Activated T-helper 17 cell treated with anti-CD3 and anti-CD28 coated beads, Interleukin-2, amount 50 U/mL, for 72 hours (primary cell): ENCODE results near the gene ZNF717. TPM values are rescaled to one million over a fixed set of nuclear protein-coding genes. Genes with fewer than 3 reads are reported as not detected.
"Not testable (repeated sequence)": the region's sequence is repeated elsewhere in the genome, so short reads cannot be mapped to it uniquely, and the experiment has no call there.

ENCODE experiments used
- ATAC-seq: fragments of 150-1000 bp; cut with Tn5 transposase; replicated peaks from 2 replicates; pipeline ENCODE4 v1.10.0; 2021; ENCODE audit warnings: mild to moderate bottlenecking, moderate library complexity
- H3K27ac Mint-ChIP-seq: one replicate; pipeline ENCODE4 v1.8.0; 2022; ENCODE audit warnings: mixed read lengths
- H3K27me3 Mint-ChIP-seq: one replicate; pipeline ENCODE4 v1.8.0; 2022; ENCODE audit warnings: mixed read lengths
- H3K36me3 Mint-ChIP-seq: one replicate; pipeline ENCODE4 v1.8.0; 2022; ENCODE audit warnings: low read depth, mild to moderate bottlenecking, mixed read lengths
- H3K4me1 Mint-ChIP-seq: one replicate; pipeline ENCODE4 v1.8.0; 2022; ENCODE audit warnings: mixed read lengths
- H3K4me3 Mint-ChIP-seq: one replicate; pipeline ENCODE4 v1.8.0; 2022; ENCODE audit warnings: mild to moderate bottlenecking, mixed read lengths
- H3K9me3 Mint-ChIP-seq: one replicate; pipeline ENCODE4 v1.8.0; 2022; ENCODE audit warnings: mixed read lengths
- total RNA-seq, 2 donors: library from RNA; stranded (reverse); gene quantifications; one replicate each; pipeline ENCODE4 v1.2.3, GENCODE V29; 2022

ZNF717 gene
- 10 to 100 TPM in 1 of 2 donors, 1 to 10 TPM in 1; 8.3 to 15.9 TPM for total RNA-seq

- Mint-ChIP-seq H3K36me3 (peaks cover 36% of the 10 kb centered on the region), H3K4me3 (peak within 1 kb of the TSS; percentile 79)
Observed at GRCh38 chr3:75785081-75785755, at the start of gene ZNF717. Gene ZNF717 (minus strand): TSS chr3:75785549. CDS start chr3:75783362, 2,187 bp downstream.

GRCh38 chr3:75831076-75831475 lies 45.7 kb upstream of the ZNF717 start:
- not testable (repeated sequence) for ATAC-seq, H3K9me3 Mint-ChIP-seq, H3K27me3 Mint-ChIP-seq, H3K4me1 Mint-ChIP-seq, H3K4me3 Mint-ChIP-seq, H3K36me3 Mint-ChIP-seq, H3K27ac Mint-ChIP-seq

More at GRCh38 chr3:75785081-75785755, at the start of gene ZNF717:
- ATAC-seq, H3K9me3 Mint-ChIP-seq, H3K4me1 Mint-ChIP-seq, H3K27me3 Mint-ChIP-seq: not testable (repeated sequence)
- peak within 1 kb of the TSS; percentile 90 for H3K27ac Mint-ChIP-seq

- not testable (repeated sequence) for H3K9me3 Mint-ChIP-seq
Observed at GRCh38 chr3:75818019-75818418, 32.7 kb upstream of the ZNF717 start.

GRCh38 chr3:75816287-75817180 lies 31.2 kb upstream of the ZNF717 start:
- not testable (repeated sequence) for H3K4me1 Mint-ChIP-seq, H3K9me3 Mint-ChIP-seq, H3K27ac Mint-ChIP-seq

More at GRCh38 chr3:75818019-75818418, 32.7 kb upstream of the ZNF717 start:
- not testable (repeated sequence) for ATAC-seq, H3K27ac Mint-ChIP-seq, H3K36me3 Mint-ChIP-seq, H3K27me3 Mint-ChIP-seq, H3K4me3 Mint-ChIP-seq, H3K4me1 Mint-ChIP-seq

GRCh38 chr3:75814797-75815196 lies 29.4 kb upstream of the ZNF717 start:
- Mint-ChIP-seq H3K4me3 (no peak overlapping the region), H3K36me3 (no peaks in the 10 kb centered on the region), H3K27ac (no peak overlapping the region), H3K9me3 (peaks cover 4% of the 10 kb centered on the region), H3K27me3 (peaks cover 7% of the 10 kb centered on the region), H3K4me1 (no peaks in the 10 kb centered on the region)
- no peak for ATAC-seq

More at GRCh38 chr3:75816287-75817180, 31.2 kb upstream of the ZNF717 start:
- H3K4me3 Mint-ChIP-seq, H3K36me3 Mint-ChIP-seq, H3K27me3 Mint-ChIP-seq, ATAC-seq: not testable (repeated sequence)

GRCh38 chr3:75782506-75782905 lies 2.8 kb downstream of the ZNF717 start:
- no peak overlapping the region for H3K27ac Mint-ChIP-seq
- peaks cover 13% of the 10 kb centered on the region for H3K9me3 Mint-ChIP-seq
- no peak overlapping the region for H3K4me3 Mint-ChIP-seq
- H3K27me3 Mint-ChIP-seq, result peaks cover 4% of the 10 kb centered on the region
- H3K36me3 Mint-ChIP-seq, result peaks cover 63% of the 10 kb centered on the region
- peaks cover 4% of the 10 kb centered on the region for H3K4me1 Mint-ChIP-seq
- ATAC-seq, result no peak

- H3K9me3 Mint-ChIP-seq, result peaks cover 10% of the 10 kb centered on the region
- H3K4me3 Mint-ChIP-seq, result peak overlapping the region; percentile 25
- H3K27ac Mint-ChIP-seq, result peak overlapping the region; percentile 15
- H3K4me1 Mint-ChIP-seq, result peaks cover 4% of the 10 kb centered on the region
- no peaks in the 10 kb centered on the region for H3K27me3 Mint-ChIP-seq
- peaks cover 72% of the 10 kb centered on the region for H3K36me3 Mint-ChIP-seq
- no peak for ATAC-seq
Observed at GRCh38 chr3:75781079-75781745, 4.1 kb downstream of the ZNF717 start.

GRCh38 chr3:75777742-75778141 lies 7.6 kb downstream of the ZNF717 start:
- not testable (repeated sequence) for H3K4me3 Mint-ChIP-seq, H3K4me1 Mint-ChIP-seq, H3K27me3 Mint-ChIP-seq, H3K9me3 Mint-ChIP-seq, ATAC-seq, H3K27ac Mint-ChIP-seq
- peaks cover 66% of the 10 kb centered on the region for H3K36me3 Mint-ChIP-seq

- H3K27me3 Mint-ChIP-seq, H3K9me3 Mint-ChIP-seq, H3K27ac Mint-ChIP-seq, ATAC-seq, H3K4me1 Mint-ChIP-seq, H3K4me3 Mint-ChIP-seq: not testable (repeated sequence)
- H3K36me3 Mint-ChIP-seq, result peaks cover 61% of the 10 kb centered on the region
Observed at GRCh38 chr3:75771631-75772030, 13.7 kb downstream of the ZNF717 start.

GRCh38 chr3:75768303-75769017 lies 16.9 kb downstream of the ZNF717 start:
- peaks cover 18% of the 10 kb centered on the region for H3K9me3 Mint-ChIP-seq
- peaks cover 88% of the 10 kb centered on the region for H3K36me3 Mint-ChIP-seq
- no peaks in the 10 kb centered on the region for H3K27me3 Mint-ChIP-seq
- H3K4me1 Mint-ChIP-seq, result no peaks in the 10 kb centered on the region
- H3K27ac Mint-ChIP-seq, result no peak overlapping the region
- no peak overlapping the region for H3K4me3 Mint-ChIP-seq
- ATAC-seq, result peak; percentile 19

GRCh38 chr3:75737831-75738493 lies 47.4 kb downstream of the ZNF717 start:
- Mint-ChIP-seq H3K27ac (no peak overlapping the region), H3K4me1 (no peaks in the 10 kb centered on the region), H3K36me3 (peaks cover 69% of the 10 kb centered on the region), H3K27me3 (no peaks in the 10 kb centered on the region), H3K4me3 (no peak overlapping the region), H3K9me3 (peaks cover 31% of the 10 kb centered on the region)
- ATAC-seq, result no peak

- peaks cover 41% of the 10 kb centered on the region for H3K9me3 Mint-ChIP-seq
- no peak overlapping the region for H3K27ac Mint-ChIP-seq
- H3K4me1 Mint-ChIP-seq, result no peaks in the 10 kb centered on the region
- no peaks in the 10 kb centered on the region for H3K27me3 Mint-ChIP-seq
- peaks cover 48% of the 10 kb centered on the region for H3K36me3 Mint-ChIP-seq
- no peak overlapping the region for H3K4me3 Mint-ChIP-seq
- no peak for ATAC-seq
Observed at GRCh38 chr3:75727985-75728384, 57.4 kb downstream of the ZNF717 start.

GRCh38 chr3:75692061-75692460 lies 93.3 kb downstream of the ZNF717 start:
- H3K36me3 Mint-ChIP-seq, result no peaks in the 10 kb centered on the region
- H3K27me3 Mint-ChIP-seq, result no peaks in the 10 kb centered on the region
- no peak overlapping the region for H3K27ac Mint-ChIP-seq
- no peak overlapping the region for H3K4me3 Mint-ChIP-seq
- peaks cover 13% of the 10 kb centered on the region for H3K9me3 Mint-ChIP-seq
- ATAC-seq, result no peak
- H3K4me1 Mint-ChIP-seq, result no peaks in the 10 kb centered on the region
